H9 (cell line): ENCODE results near the gene CDH6. TPM values are rescaled to one million over a fixed set of nuclear protein-coding genes. Genes with fewer than 3 reads are reported as not detected.

Source experiments
- DNase-seq: peaks from one replicate; pipeline ENCODE4 v3.0.0-alpha.2; 2017
- H2AFZ ChIP-seq: one replicate; pipeline ENCODE4 v1.6.1; 2013; ENCODE audit warnings: mild to moderate bottlenecking, low read length, control low read depth, moderate library complexity
- H2AK5ac ChIP-seq: 2 replicates; pipeline ENCODE4 v1.6.1; 2013; ENCODE audit warnings: low read length, control low read depth, mixed read lengths; ENCODE audit not compliant: insufficient read length
- H2BK120ac ChIP-seq: one replicate; pipeline ENCODE4 v1.6.1; 2013; ENCODE audit warnings: low read depth, mild to moderate bottlenecking, low read length, control low read depth, inconsistent platforms; ENCODE audit not compliant: poor library complexity, severe bottlenecking
- H2BK12ac ChIP-seq: 2 replicates; pipeline ENCODE4 v1.6.1; 2013; ENCODE audit warnings: low read length, control low read depth, mixed read lengths, low read depth; ENCODE audit not compliant: insufficient read length
- H2BK15ac ChIP-seq: 2 replicates; pipeline ENCODE4 v1.6.1; 2013; ENCODE audit warnings: low read depth, low read length, control low read depth
- H2BK20ac ChIP-seq: one replicate; pipeline ENCODE4 v1.6.1; 2013; ENCODE audit warnings: low read depth, mild to moderate bottlenecking, low read length, control low read depth, inconsistent platforms; ENCODE audit not compliant: poor library complexity, severe bottlenecking
- H2BK5ac ChIP-seq: 2 replicates; pipeline ENCODE4 v1.6.1; 2013; ENCODE audit warnings: low read length, control low read depth, mixed read lengths; ENCODE audit not compliant: insufficient read length
- H3K14ac ChIP-seq: 2 replicates; pipeline ENCODE4 v1.6.1; 2013; ENCODE audit warnings: low read length, control low read depth; ENCODE audit not compliant: insufficient read depth
- H3K18ac ChIP-seq: 2 replicates; pipeline ENCODE4 v1.6.1; 2013; ENCODE audit warnings: low read depth, mild to moderate bottlenecking, mixed read lengths, low read length, control low read depth; ENCODE audit not compliant: insufficient read length
- H3K23ac ChIP-seq: 2 replicates; pipeline ENCODE4 v1.6.1; 2013; ENCODE audit warnings: low read length, control low read depth, mixed read lengths, low read depth; ENCODE audit not compliant: insufficient read length
- H3K23me2 ChIP-seq: 2 replicates; pipeline ENCODE4 v1.6.1; 2013; ENCODE audit warnings: low read depth, mild to moderate bottlenecking, mixed read lengths, low read length, control low read depth; ENCODE audit not compliant: insufficient read length, poor library complexity, severe bottlenecking
- H3K27ac ChIP-seq: 2 replicates; pipeline ENCODE4 v1.5.1; 2013; ENCODE audit warnings: low read length, control low read depth, mixed read lengths, low read depth; ENCODE audit not compliant: insufficient read length
- H3K27me3 ChIP-seq: 2 replicates; pipeline ENCODE4 v1.6.1; 2013; ENCODE audit warnings: low read length, control low read depth, inconsistent platforms; ENCODE audit not compliant: insufficient read depth
- H3K4ac ChIP-seq: 2 replicates; pipeline ENCODE4 v1.6.1; 2013; ENCODE audit warnings: low read depth, mild to moderate bottlenecking, control low read depth, inconsistent platforms, low read length, moderate library complexity
- H3K4me1 ChIP-seq: 2 replicates; pipeline ENCODE4 v1.6.1; 2013; ENCODE audit warnings: low read length, control low read depth, inconsistent platforms; ENCODE audit not compliant: insufficient read depth
- H3K4me2 ChIP-seq: 2 replicates; pipeline ENCODE4 v1.6.1; 2013; ENCODE audit warnings: low read length, control low read depth, mixed read lengths; ENCODE audit not compliant: insufficient read length, insufficient read depth
- H3K56ac ChIP-seq: 2 replicates; pipeline ENCODE4 v1.6.1; 2013; ENCODE audit warnings: low read depth, mild to moderate bottlenecking, mixed read lengths, low read length, control low read depth; ENCODE audit not compliant: insufficient read length
- H3K79me1 ChIP-seq: 2 replicates; pipeline ENCODE4 v1.6.1; 2013; ENCODE audit warnings: low read depth, mild to moderate bottlenecking, moderate library complexity, low read length, control low read depth, inconsistent platforms; ENCODE audit not compliant: insufficient read depth, poor library complexity, severe bottlenecking
- H3K79me2 ChIP-seq: 2 replicates; pipeline ENCODE4 v1.6.1; 2013; ENCODE audit warnings: low read length, control low read depth, inconsistent platforms; ENCODE audit not compliant: insufficient read depth
- H3K9ac ChIP-seq: 2 replicates; pipeline ENCODE4 v1.6.1; 2013; ENCODE audit warnings: low read length, control low read depth, mixed read lengths; ENCODE audit not compliant: insufficient read length; ENCODE audit errors: extremely low read depth
- H3K9me3 ChIP-seq: one replicate; pipeline ENCODE4 v1.6.1; 2013; ENCODE audit warnings: low read depth, low read length, inconsistent platforms; ENCODE audit not compliant: control insufficient read depth
- H3T11ph ChIP-seq: one replicate; pipeline ENCODE4 v1.6.1; 2013; ENCODE audit warnings: mild to moderate bottlenecking, low read length, control low read depth, inconsistent platforms
- H4K20me1 ChIP-seq: one replicate; pipeline ENCODE4 v1.6.1; 2013; ENCODE audit not compliant: control insufficient read depth, insufficient read length, insufficient read depth
- H4K5ac ChIP-seq: 2 replicates; pipeline ENCODE4 v1.6.1; 2013; ENCODE audit warnings: low read depth, mild to moderate bottlenecking, mixed read lengths, low read length, control low read depth; ENCODE audit not compliant: insufficient read length
- H4K8ac ChIP-seq: replicated peaks from 2 replicates; pipeline ENCODE4 v1.6.1; 2013; ENCODE audit warnings: low read length, control low read depth, mixed read lengths, low read depth; ENCODE audit not compliant: insufficient read length
- H4K91ac ChIP-seq: 2 replicates; pipeline ENCODE4 v1.6.1; 2013; ENCODE audit warnings: low read depth, mild to moderate bottlenecking, moderate library complexity, mixed read lengths, low read length, control low read depth; ENCODE audit not compliant: insufficient read length
- H3K27ac Mint-ChIP-seq, 3 experiments: 2 replicates in 2 of 3; 3 replicates in 1 of 3; pipeline ENCODE4 v1.8.0; 2020 to 2021; ENCODE audit warnings: mixed read lengths in 3 of 3, mild to moderate bottlenecking in 1 of 3, moderate library complexity in 1 of 3
- H3K27me3 Mint-ChIP-seq: 2 replicates; pipeline ENCODE4 v1.8.0; 2021; ENCODE audit warnings: low read depth, mild to moderate bottlenecking, moderate library complexity, mixed read lengths
- H3K36me3 Mint-ChIP-seq, 3 experiments: 2 replicates in 2 of 3; 3 replicates in 1 of 3; pipeline ENCODE4 v1.8.0; 2020 to 2021; ENCODE audit warnings: low read depth in 3 of 3, mixed read lengths in 3 of 3; ENCODE audit not compliant: insufficient read depth in 1 of 3
- H3K4me1 Mint-ChIP-seq, 2 experiments: 2 replicates each; pipeline ENCODE4 v1.8.0; 2020; ENCODE audit warnings: mixed read lengths in 2 of 2
- H3K4me3 Mint-ChIP-seq, 2 experiments: 2 replicates in 1 of 2; 3 replicates in 1 of 2; pipeline ENCODE4 v1.8.0; 2020 to 2021; ENCODE audit warnings: mild to moderate bottlenecking in 2 of 2, mixed read lengths in 2 of 2, moderate library complexity in 1 of 2
- H3K9me3 Mint-ChIP-seq, 2 experiments: 2 replicates in 1 of 2; 3 replicates in 1 of 2; pipeline ENCODE4 v1.8.0; 2020; ENCODE audit warnings: mild to moderate bottlenecking in 2 of 2, mixed read lengths in 2 of 2, moderate library complexity in 1 of 2
- CTCF ChIP-seq: fragments of 200-600 bp; sonication (generic); conservative IDR thresholded peaks from 3 replicates; pipeline ENCODE4 v1.8.0; 2021; ENCODE audit warnings: antibody characterized with exemption, mild to moderate bottlenecking
- WGBS: extraction: QIAGEN DNeasy Blood & Tissue Kit; methylation state at CpG from one replicate; pipeline ENCODE4 v1.1.7; 2013; ENCODE audit warnings: missing lambda C conversion rate, low lambda C conversion rate, mixed read lengths; ENCODE audit not compliant: insufficient read length; ENCODE audit errors: extremely low coverage; 5-methylcytosine and 5-hydroxymethylcytosine counted together
- total RNA-seq: library from RNA; stranded (reverse); gene quantifications from 2 replicates; pipeline ENCODE4 v1.2.1, GENCODE V29; 2021

CDH6 gene
- total RNA-seq, 1 experiment from 2014 or later = 11.7 TPM

GRCh38 chr5:31218978-31219377 is 25.5 kb downstream of the CDH6 start:
- Histone ChIP-seq H3K23ac (no peak overlapping the region), H3K4ac (no peak overlapping the region), H3K56ac (no peak overlapping the region), H3K79me1 (no peaks in the 10 kb centered on the region), H3K79me2 (no peaks in the 10 kb centered on the region), H2BK120ac (no peak overlapping the region), H3K9ac (no peak overlapping the region), H4K8ac (no peak overlapping the region), H3K9me3 (no peaks in the 10 kb centered on the region), H4K20me1 (no peaks in the 10 kb centered on the region), H2BK15ac (no peak overlapping the region), H2BK20ac (no peak overlapping the region), H3K18ac (no peak overlapping the region), H2BK12ac (no peak overlapping the region), H3K23me2 (no peaks in the 10 kb centered on the region), H4K91ac (no peak overlapping the region), H2AFZ (no peak overlapping the region), H3K14ac (no peak overlapping the region), H3K27me3 (no peaks in the 10 kb centered on the region), H3K27ac (no peak overlapping the region), H4K5ac (no peak overlapping the region), H3K4me1 (no peaks in the 10 kb centered on the region), H2AK5ac (no peak overlapping the region), H3T11ph (no peak overlapping the region), H2BK5ac (no peak overlapping the region), H3K4me2 (no peak overlapping the region)
- H3K4me3 Mint-ChIP-seq = no peak overlapping the region
- no peaks in the 10 kb centered on the region for H3K27me3 Mint-ChIP-seq
- H3K36me3 Mint-ChIP-seq = 0 out of 7 replicates have a peak, but pooled peaks cover 0 to 2% (median 0%) of the 10 kb centered on the region in 3 experiments
- peaks cover 3 to 4% of the 10 kb centered on the region in 2 experiments; a peak in 2 of 4 replicates for H3K4me1 Mint-ChIP-seq
- TF ChIP-seq CTCF = peak; percentile 33; the same call in 2 of the 3 replicates
- WGBS = no CpG with 5 or more reads among the region's 3 CpGs
- DNase-seq = no peak
- 0 out of 7 replicates have a peak overlapping the region, but pooled peaks of 1 of the 3 experiments have one; percentile 0 for H3K27ac Mint-ChIP-seq
- H3K9me3 Mint-ChIP-seq = no peaks in the 10 kb centered on the region
